K562 (cell line): ENCODE measurements around the gene UBASH3B. TPM values are rescaled to one million over a fixed set of nuclear protein-coding genes. Genes with fewer than 3 reads are reported as not detected.

Source experiments
- ATAC-seq: fragments of 200-7000 bp; cut with Tn5 transposase; 3 replicates; pipeline ENCODE4 v1.9.1; 2020; ENCODE audit warnings: moderate library complexity
- BruUV-seq: library from RNA; stranded (reverse); fragments of 400-500 nt; replicated peaks from 2 replicates; lab custom pipeline; 2021; lab: Mats Ljungman, UMichigan
- CTCF ChIA-PET: fragments of 300-600 bp; formaldehyde crosslinking; extraction: SDS; loops from one replicate; lab custom pipeline; 2021; ENCODE audit warnings: low intra/inter-chr PET ratio; lab: Yijun Ruan, JAX
- POLR2A ChIA-PET: fragments of 300-600, 350-650 bp; sonication (Branson Sonifier 250); formaldehyde crosslinking; extraction: SDS; loops from one replicate; lab custom pipeline; 2021; ENCODE audit warnings: antibody characterized with exemption, inconsistent platforms; lab: Yijun Ruan, JAX
- DNase-seq, 4 experiments: peaks; one replicate each; pipeline versions ENCODE4 v3.0.0 to v3.0.0-alpha.2; 2011 to 2018; ENCODE audit warnings: low spot score in 3 of 4, mixed read lengths in 3 of 4; ENCODE audit errors: extremely low read depth in 1 of 4
- FAIRE-seq: peaks from 2 replicates; lab custom pipeline; 2011; peaks lifted over from hg19 to GRCh38; lab: Jason Lieb, UNC
- H2AFZ ChIP-seq: 2 replicates; pipeline ENCODE4 v1.6.0; 2011; ENCODE audit warnings: low read depth, low read length, control low read depth, inconsistent platforms
- H3K27ac ChIP-seq: fragments of 200-600 bp; 3 replicates; pipeline ENCODE4 v1.8.0; 2011; ENCODE audit warnings: low read depth, mild to moderate bottlenecking, control low read depth, inconsistent platforms, low read length, moderate library complexity, mixed read lengths; ENCODE audit errors: extremely low read depth
- H3K27me3 ChIP-seq, 2 experiments: fragments of 300-600 bp in 1 of 2; 2 replicates in 1 of 2; 3 replicates in 1 of 2; pipeline versions ENCODE4 v1.6.0 to v1.8.0; 2011; ENCODE audit warnings: inconsistent platforms in 2 of 2, low read length in 2 of 2, mild to moderate bottlenecking in 1 of 2, mixed read lengths in 1 of 2, moderate library complexity in 1 of 2; ENCODE audit not compliant: control insufficient read depth in 2 of 2, insufficient read depth in 2 of 2
- H3K36me3 ChIP-seq: fragments of 300-600 bp; 3 replicates; pipeline ENCODE4 v1.8.0; 2011; ENCODE audit warnings: mild to moderate bottlenecking, low read length, inconsistent platforms; ENCODE audit not compliant: control insufficient read depth, insufficient read depth
- H3K4me1 ChIP-seq, 2 experiments: fragments of 200-600 bp in 1 of 2; replicated peaks in 1 of 2; 2 replicates in 1 of 2; 3 replicates in 1 of 2; pipeline versions ENCODE4 v1.5.1 to v1.8.0; 2011; ENCODE audit warnings: inconsistent platforms in 2 of 2, low read length in 2 of 2, mild to moderate bottlenecking in 1 of 2, mixed read lengths in 1 of 2, moderate library complexity in 1 of 2; ENCODE audit not compliant: control insufficient read depth in 2 of 2, insufficient read depth in 2 of 2
- H3K4me2 ChIP-seq: 2 replicates; pipeline ENCODE4 v1.6.1; 2011; ENCODE audit warnings: low read length, control low read depth, inconsistent platforms, mixed read lengths; ENCODE audit not compliant: insufficient read depth
- H3K4me3 ChIP-seq: fragments of 200-600 bp; sonication (generic), shearing (Covaris generic); 2 replicates; pipeline ENCODE4 v1.5.1; 2016; ENCODE audit warnings: control low read depth, inconsistent platforms
- H3K79me2 ChIP-seq: fragments of 200-600 bp; 3 replicates; pipeline ENCODE4 v1.8.0; 2011; ENCODE audit warnings: low read length, inconsistent platforms; ENCODE audit not compliant: control insufficient read depth, insufficient read depth
- H3K9ac ChIP-seq, 2 experiments: 2 replicates each; pipeline versions ENCODE4 v1.6.0 to v1.6.1; 2011; ENCODE audit warnings: low read depth in 2 of 2, low read length in 2 of 2, control low read depth in 1 of 2, inconsistent platforms in 1 of 2, mild to moderate bottlenecking in 1 of 2, mixed read lengths in 1 of 2; ENCODE audit not compliant: insufficient read depth in 1 of 2
- H3K9me1 ChIP-seq: one replicate; pipeline ENCODE4 v1.6.0; 2011; ENCODE audit warnings: inconsistent platforms, mild to moderate bottlenecking, low read length, moderate library complexity; ENCODE audit not compliant: control insufficient read depth, insufficient read depth
- H3K9me3 ChIP-seq: replicated peaks from 2 replicates; pipeline ENCODE4 v1.5.1; 2011; ENCODE audit warnings: low read depth, low read length, inconsistent platforms; ENCODE audit not compliant: control insufficient read depth, insufficient read depth
- H4K20me1 ChIP-seq: replicated peaks from 2 replicates; pipeline ENCODE4 v1.6.1; 2011; ENCODE audit warnings: low read length, inconsistent platforms, mixed read lengths; ENCODE audit not compliant: control insufficient read depth, insufficient read depth
- ATF2 ChIP-seq: sonication (generic); formaldehyde crosslinking; IDR thresholded peaks from 2 replicates; pipeline ENCODE4 v1.8.1; 2022; ENCODE audit warnings: missing genetic modification reagents
- CHCHD3 ChIP-seq: fragments of 250-450 bp; sonication (Bioruptor Pico); IDR thresholded peaks from 2 replicates; pipeline ENCODE4 v2.1.2; 2022; ENCODE audit warnings: mild to moderate bottlenecking
- RBM22 ChIP-seq: fragments of 200-400 bp; formaldehyde crosslinking; IDR thresholded peaks from 2 replicates; pipeline ENCODE4 v1.6.1; 2018; ENCODE audit warnings: low read length, low read depth; ENCODE audit not compliant: poor library complexity, severe bottlenecking
- ZBTB1 ChIP-seq: sonication (generic); formaldehyde crosslinking; IDR thresholded peaks from 2 replicates; pipeline ENCODE4 v1.8.1; 2023; ENCODE audit warnings: missing genetic modification reagents, low read depth, mild to moderate bottlenecking, borderline replicate concordance
- ZNF165 ChIP-seq: fragments of 250-450 bp; sonication (Bioruptor Pico); IDR thresholded peaks from 2 replicates; pipeline ENCODE4 v1.4.0; 2020; ENCODE audit warnings: borderline replicate concordance
- ZNF444 ChIP-seq: fragments of 250-450 bp; sonication (Bioruptor Pico); IDR thresholded peaks from 2 replicates; pipeline ENCODE4 v1.4.0; 2020; ENCODE audit warnings: mild to moderate bottlenecking, moderate library complexity
- ZNF511 ChIP-seq: sonication (generic); formaldehyde crosslinking; IDR thresholded peaks from 2 replicates; pipeline ENCODE4 v1.8.0; 2022; ENCODE audit warnings: mild to moderate bottlenecking, missing genetic modification reagents
- WGBS: fragments of 100-300 bp; shearing (Covaris generic); methylation state at CpG from one replicate; pipeline ENCODE4 v1.1.6; 2016; ENCODE audit warnings: low coverage, mixed read lengths; ENCODE audit not compliant: insufficient coverage; ENCODE audit errors: missing lambda C conversion rate; 5-methylcytosine and 5-hydroxymethylcytosine counted together
- in situ Hi-C: fragments of 300-500 bp; cut with MboI; formaldehyde crosslinking; loops from 4 replicates; pipeline ENCODE4 v1.15.0; 2018; ENCODE audit warnings: inconsistent platforms, mixed read lengths
- intact Hi-C: fragments of 100-400 bp; cut with micrococcal nuclease; formaldehyde crosslinking; loops from 2 replicates; pipeline ENCODE4 v1.14.2; 2022
- polyA plus RNA-seq, 8 experiments: library from polyadenylated mRNA; depleted of rRNA in 4 of 8; stranded (reverse) in 5 of 8; unstranded in 3 of 8; fragments of >200 nt; fragmentation: Nextera tagmentation in 2 of 8; fragmentation: Illumina TruSeq in 1 of 8; extraction: Ambion mirVana in 2 of 8; extraction: Trizol in 1 of 8; gene quantifications; 2 replicates each; pipeline versions ENCODE4 v1.2.1 to v1.2.3, GENCODE V29; 2011 to 2014; ENCODE audit warnings: inconsistent platforms in 1 of 8, missing spikeins in 1 of 8
- total RNA-seq, 7 experiments: library from RNA; depleted of rRNA in 6 of 7; stranded (reverse); fragments of >200 nt in 6 of 7; fragmentation: Illumina TruSeq in 2 of 7; extraction: Trizol in 2 of 7; gene quantifications; 2 replicates each; pipeline versions ENCODE4 v1.2.1 to v1.2.3, GENCODE V29; 2011 to 2021; ENCODE audit warnings: low replicate concordance in 1 of 7
- TF ChIP-seq, protein P1 (sequence below): fragments of 250-450 bp; sonication (Bioruptor Pico); IDR thresholded peaks from 2 replicates; pipeline ENCODE4 v1.6.1; 2021; ENCODE audit warnings: mild to moderate bottlenecking

UBASH3B gene
- total and polyA plus RNA-seq, 9 of the 15 experiments (the other 6 are each of a cell fraction or from before 2014, with no cell fraction given) = 0.01 to 0.31 (median 0.08) TPM; not detected in 2

DNA sequence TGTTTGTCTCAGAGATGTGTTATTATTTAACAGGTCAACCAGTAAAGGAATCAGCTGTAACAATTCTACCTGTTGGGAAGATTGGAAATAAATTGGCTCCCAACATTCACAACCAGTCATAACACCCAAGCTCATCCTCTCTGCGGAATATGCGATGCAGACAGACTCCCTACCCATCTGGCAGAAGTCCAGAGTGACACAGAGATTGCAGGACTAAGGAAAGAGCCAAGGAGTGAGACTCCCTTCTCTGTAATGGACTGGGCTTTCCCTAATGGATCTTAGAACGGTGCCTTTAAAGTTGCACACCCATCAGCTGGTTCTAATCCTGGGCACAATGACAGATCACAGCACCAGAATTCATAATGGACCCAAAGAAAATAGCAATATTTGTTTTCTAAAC lies 27.8 kb upstream of the UBASH3B start:
- H4K20me1 ChIP-seq = no peaks in the 10 kb centered on the region; the same call in 1 of the 2 replicates
- H3K9ac ChIP-seq = no peak overlapping the region
- in situ Hi-C loops = no loop called here
- no peaks in the 10 kb centered on the region for H3K79me2 ChIP-seq
- TF ChIP-seq ZNF165 (CRISPR knock-in tag) (no peak), ZNF444 (CRISPR knock-in tag) (no peak), ATF2 (no peak), ZNF511 (CRISPR knock-in tag) (no peak), CHCHD3 (CRISPR knock-in tag) (no peak), RBM22 (no peak), ZBTB1 (CRISPR knock-in tag) (no peak)
- TF ChIP-seq, protein P1, sequence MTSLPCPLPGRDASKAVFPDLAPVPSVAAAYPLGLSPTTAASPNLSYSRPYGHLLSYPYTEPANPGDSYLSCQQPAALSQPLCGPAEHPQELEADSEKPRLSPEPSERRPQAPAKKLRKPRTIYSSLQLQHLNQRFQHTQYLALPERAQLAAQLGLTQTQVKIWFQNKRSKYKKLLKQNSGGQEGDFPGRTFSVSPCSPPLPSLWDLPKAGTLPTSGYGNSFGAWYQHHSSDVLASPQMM (CRISPR knock-in tag) = no peak
- no peaks in the 10 kb centered on the region for H3K9me1 ChIP-seq
- intact Hi-C loops = loop anchor here (2.0 kb wide), 1 partner anchor 227 kb away; no protein-coding TSS in a partner anchor
- no peak for ATAC-seq
- H3K9me3 ChIP-seq = no peaks in the 10 kb centered on the region
- H3K27me3 ChIP-seq = peaks cover 0 to 4% of the 10 kb centered on the region in 2 experiments; a peak in 1 of 5 replicates
- H3K4me2 ChIP-seq = no peak overlapping the region
- H2AFZ ChIP-seq = no peak overlapping the region
- CTCF ChIA-PET = no interaction called here
- no peaks in the 10 kb centered on the region for H3K36me3 ChIP-seq
- BruUV-seq = no TSS peak
- H3K4me3 ChIP-seq = no peak overlapping the region
- no peak overlapping the region for H3K27ac ChIP-seq
- H3K4me1 ChIP-seq = no peaks in the 10 kb centered on the region
- DNase-seq = no peak
- 0% methylated on average over 3 of the region's 3 CpGs for WGBS
- no peak for FAIRE-seq
- POLR2A ChIA-PET = interaction anchor here (0.7 kb wide), 1 partner anchor 124 kb away, joined by 3 read pairs; no protein-coding TSS in a partner anchor
